GM04503 (cell line): ENCODE measurements around the gene GNA14.
"Not testable (repeated sequence)": the region's sequence is repeated elsewhere in the genome, so short reads cannot be mapped to it uniquely, and the experiment has no call there.

Source experiments
- DNase-seq: peaks from one replicate; pipeline ENCODE4 v3.0.0-alpha.2; 2012; ENCODE audit warnings: low read depth

GNA14 gene

GRCh38 chr9:77643871-77644270 lies 4.3 kb downstream of the GNA14 start:
- no peak for DNase-seq

- DNase-seq = no peak
These were observed 7.2 kb downstream of the GNA14 start for GRCh38 chr9:77640741-77641580.

- DNase-seq = no peak
These were observed 15.5 kb downstream of the GNA14 start for GRCh38 chr9:77632652-77633051.

- DNase-seq = not testable (repeated sequence)
These were observed 19.3 kb downstream of the GNA14 start for GRCh38 chr9:77628864-77629263.

GRCh38 chr9:77616191-77616590 lies 31.9 kb downstream of the GNA14 start:
- no peak for DNase-seq

DNA sequence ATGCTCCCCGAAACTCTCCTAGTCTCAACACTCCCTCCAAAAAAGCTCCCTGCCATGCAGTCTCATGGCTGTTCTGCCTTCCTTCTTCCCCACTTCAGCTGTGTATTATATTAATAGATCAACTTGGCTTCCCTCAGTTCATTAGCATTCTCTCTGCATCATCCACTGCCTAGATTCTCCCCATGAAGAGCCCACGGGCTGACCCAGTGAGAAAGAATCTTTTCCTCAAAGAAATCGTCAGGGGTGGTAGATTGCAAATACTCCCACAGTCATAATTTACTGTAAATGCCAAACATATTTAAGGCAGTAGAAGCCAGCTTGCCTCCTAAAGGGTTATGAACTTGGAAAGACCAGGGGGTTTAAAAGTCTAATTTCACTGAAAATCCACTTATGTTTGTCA lies 33.5 kb downstream of the GNA14 start:
- DNase-seq = no peak

- DNase-seq = no peak
These were observed 41.6 kb downstream of the GNA14 start for GRCh38 chr9:77606526-77606925.

DNA sequence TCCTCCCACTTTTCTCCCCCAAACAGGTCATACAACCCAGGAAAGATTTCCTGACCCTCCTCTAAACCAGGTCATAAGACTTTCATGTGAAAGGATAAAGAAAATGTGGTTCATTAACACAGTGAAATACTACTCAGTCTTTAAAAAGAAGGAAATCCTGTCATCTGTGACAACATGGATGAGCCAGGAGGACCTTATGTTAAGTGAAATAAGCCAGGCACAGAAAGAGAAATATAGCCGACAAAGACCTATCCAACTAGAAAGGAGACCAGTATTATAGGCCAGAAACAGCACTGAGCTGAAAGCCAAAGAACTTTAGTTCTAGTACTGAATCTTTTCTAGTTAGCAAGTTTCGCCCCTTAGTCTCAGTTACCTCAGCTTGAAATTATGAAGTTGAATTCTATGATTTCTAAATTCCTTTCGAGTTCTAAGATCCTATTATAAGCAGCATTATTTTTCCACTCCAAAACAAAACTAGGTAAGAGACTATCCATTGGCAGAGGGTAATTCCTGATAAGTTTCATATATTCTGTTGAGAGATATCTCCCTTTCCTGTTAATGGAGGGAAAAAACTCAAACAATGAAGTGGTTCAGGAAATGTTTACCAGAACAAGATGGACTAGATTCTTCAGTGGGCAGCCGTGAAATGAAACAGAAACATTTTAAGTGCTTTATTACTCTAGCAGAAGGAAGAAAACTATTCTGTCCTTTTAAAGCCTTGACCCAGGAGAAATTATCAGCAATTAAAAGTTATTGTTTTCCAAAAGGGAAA lies 42.5 kb downstream of the GNA14 start:
- DNase-seq = no peak

GRCh38 chr9:77604316-77604715 lies 43.8 kb downstream of the GNA14 start:
- DNase-seq = no peak

DNA sequence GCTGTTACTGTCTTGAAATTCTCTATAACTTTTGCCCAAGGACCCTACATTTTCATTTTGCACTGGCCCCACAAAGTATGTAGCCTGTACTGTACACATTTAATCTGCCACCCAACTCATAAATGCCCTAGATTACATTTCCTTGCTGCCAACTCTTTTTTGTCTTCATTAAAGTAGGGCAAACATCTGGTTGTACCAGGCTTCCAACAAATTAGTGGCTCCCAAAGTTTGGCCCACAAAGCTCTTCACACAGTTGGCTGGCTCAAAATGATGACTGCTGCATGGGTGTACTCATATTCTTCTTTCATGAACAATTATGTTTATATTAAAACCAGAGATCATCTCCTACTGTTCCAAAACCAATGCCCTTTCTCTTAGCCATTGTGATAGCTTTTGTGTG lies 45.3 kb downstream of the GNA14 start:
- no peak for DNase-seq

GRCh38 chr9:77601476-77602099 lies 46.5 kb downstream of the GNA14 start:
- DNase-seq = no peak

GRCh38 chr9:77600810-77601209 lies 47.3 kb downstream of the GNA14 start:
- DNase-seq = no peak

GRCh38 chr9:77599492-77599891 lies 48.6 kb downstream of the GNA14 start:
- DNase-seq = no peak

DNA sequence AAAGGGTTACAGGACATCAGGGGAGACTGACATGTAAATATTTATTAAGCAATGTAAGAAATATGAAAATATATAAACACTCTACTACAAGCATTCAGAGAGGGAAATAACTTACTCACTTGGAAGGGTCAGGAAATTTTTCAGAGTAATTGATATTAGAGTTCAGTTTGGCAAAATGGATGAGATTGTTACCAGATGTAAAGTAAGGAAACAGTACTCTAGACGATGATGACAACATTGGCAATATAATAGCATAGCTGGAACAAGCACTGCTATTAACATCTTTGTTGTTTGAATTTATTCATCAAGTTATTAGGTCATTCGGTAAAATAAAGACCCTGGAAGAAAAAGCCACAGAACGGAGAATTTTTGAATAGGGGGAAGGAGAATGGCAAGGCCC lies 49.1 kb downstream of the GNA14 start:
- DNase-seq = no peak

GRCh38 chr9:77598524-77598923 lies 49.6 kb downstream of the GNA14 start:
- no peak for DNase-seq

DNA sequence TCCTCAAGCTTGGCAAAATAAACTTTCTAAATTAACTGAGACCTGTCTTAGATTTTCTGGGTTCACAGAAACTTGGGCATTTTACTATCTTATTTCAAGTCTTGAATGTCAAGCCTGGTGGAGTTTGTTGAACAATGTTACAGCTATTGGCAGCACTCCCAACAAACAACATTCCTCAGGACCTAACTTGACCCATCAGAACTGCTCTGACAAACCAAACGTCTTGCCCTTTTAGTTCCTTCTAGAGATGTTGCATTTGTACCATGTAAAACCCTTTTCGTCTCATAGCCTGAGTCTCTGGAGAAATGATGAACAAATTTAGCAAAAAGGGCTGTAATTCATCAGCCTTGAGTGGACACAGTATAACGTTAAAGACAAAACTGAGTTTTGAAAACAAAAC lies 51.1 kb downstream of the GNA14 start:
- DNase-seq = no peak

- no peak for DNase-seq
These were observed 52.6 kb downstream of the GNA14 start for GRCh38 chr9:77595426-77596095.

- no peak for DNase-seq
These were observed 53.2 kb downstream of the GNA14 start for GRCh38 chr9:77594963-77595362.

DNA sequence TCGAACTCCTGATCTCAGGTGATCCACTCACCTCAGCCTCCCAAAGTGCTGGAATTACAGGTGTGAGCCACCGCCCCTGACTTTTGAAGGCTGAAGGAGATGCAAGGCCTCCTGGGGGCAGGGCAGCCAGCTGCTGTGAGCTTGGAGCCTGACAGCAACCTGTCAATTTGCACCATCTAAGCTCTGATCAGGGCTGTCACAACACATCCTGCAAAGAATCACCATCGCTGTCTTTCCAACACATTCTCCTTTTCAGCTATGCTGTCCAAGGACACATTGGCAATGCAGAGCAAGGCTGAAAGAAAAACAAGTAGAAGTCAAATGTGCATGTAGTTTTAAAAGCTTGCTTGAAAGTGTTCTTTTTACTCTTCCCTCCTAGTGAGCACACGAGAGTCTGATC lies 54.6 kb downstream of the GNA14 start:
- DNase-seq = no peak

DNA sequence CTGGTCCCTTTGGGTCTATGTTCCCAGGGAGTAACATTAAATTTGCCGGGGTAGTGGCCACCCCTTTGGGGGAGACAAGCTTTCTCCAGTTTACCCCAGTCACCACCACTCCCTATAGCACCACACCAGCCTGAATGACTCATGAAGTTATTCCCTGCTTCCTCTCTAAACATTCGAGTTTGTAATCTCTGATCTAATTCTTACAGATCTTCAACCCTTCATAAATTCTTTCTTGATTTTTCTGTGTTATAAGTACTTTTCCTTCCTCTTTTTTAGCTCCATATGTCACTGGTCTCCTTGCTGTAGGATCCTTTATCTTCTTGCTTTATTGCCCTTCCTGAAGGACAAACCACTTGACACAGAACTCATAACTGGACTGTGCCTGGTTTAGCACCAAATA lies 55.6 kb downstream of the GNA14 start:
- no peak for DNase-seq

- DNase-seq = no peak
These were observed 58.9 kb downstream of the GNA14 start for GRCh38 chr9:77589046-77589795.
